ENCODE measurements around the gene RHOA.

The RHOA gene

GRCh38 chr3:49346797-49347251 is 65.0 kb downstream of the RHOA start:
- TF ChIP-seq CTCF (IDR thresholded peaks at IDR 0.05; ENCODE audit: low read depth, low read length), result no peak
- DNase-seq (ENCODE audit: extremely low read depth, low read depth), result no peak

GRCh38 chr3:49343163-49343562 is 68.6 kb downstream of the RHOA start:
- DNase-seq (ENCODE audit: extremely low read depth, low read depth), result no peak
- TF ChIP-seq CTCF (IDR thresholded peaks at IDR 0.05; ENCODE audit: low read depth, low read length), result no peak

- TF ChIP-seq CTCF (IDR thresholded peaks at IDR 0.05; ENCODE audit: low read depth, low read length), result no peak
- no peak for DNase-seq (ENCODE audit: extremely low read depth, low read depth)
Observed at GRCh38 chr3:49341996-49342395, 69.8 kb downstream of the RHOA start.

- TF ChIP-seq CTCF (IDR thresholded peaks at IDR 0.05; ENCODE audit: low read depth, low read length), result peak; percentile 72
Observed at GRCh38 chr3:49339941-49340800, 71.6 kb downstream of the RHOA start, which contains the start of gene USP4. Gene USP4, minus strand, starts transcription at chr3:49340053. Its CDS starts 29 bp downstream, at chr3:49340024.

GRCh38 chr3:49339581-49339940 is 72.2 kb downstream of the RHOA start:
- no peak for DNase-seq (ENCODE audit: extremely low read depth, low read depth)
- no peak for TF ChIP-seq CTCF (IDR thresholded peaks at IDR 0.05; ENCODE audit: low read depth, low read length)

More at GRCh38 chr3:49339941-49340800, 71.6 kb downstream of the RHOA start, which contains the start of gene USP4:
- peak; percentile 61 for DNase-seq (ENCODE audit: extremely low read depth, low read depth)

GRCh38 chr3:49333916-49334633 is 77.7 kb downstream of the RHOA start:
- no peak for TF ChIP-seq CTCF (IDR thresholded peaks at IDR 0.05; ENCODE audit: low read depth, low read length)

GRCh38 chr3:49333091-49333490 is 78.7 kb downstream of the RHOA start:
- no peak for DNase-seq (ENCODE audit: extremely low read depth, low read depth)
- no peak for TF ChIP-seq CTCF (IDR thresholded peaks at IDR 0.05; ENCODE audit: low read depth, low read length)

More at GRCh38 chr3:49333916-49334633, 77.7 kb downstream of the RHOA start:
- DNase-seq (ENCODE audit: extremely low read depth, low read depth), result no peak

Data from AG09319 (cell line).